Gastrocnemius medialis (tissue), 4 donors: ENCODE data around the gene ORMDL2.
"Not testable (repeated sequence)": the region's sequence is repeated elsewhere in the genome, so short reads cannot be mapped to it uniquely, and the experiment has no call there.

Experiments used
- CTCF ChIP-seq, 5 experiments: fragments of 450-650 bp in 3 of 5; fragments of 200-600 bp in 2 of 5; sonication (generic) in 2 of 5; IDR thresholded peaks in 4 of 5; conservative IDR thresholded peaks in 1 of 5; 1 replicate in 4 of 5; 2 replicates in 1 of 5; pipeline ENCODE4 v1.5.1; 2016 to 2019; ENCODE audit warnings: antibody characterized with exemption in 5 of 5, mild to moderate bottlenecking in 3 of 5, moderate library complexity in 3 of 5
- POLR2A ChIP-seq, 2 donors: fragments of 450-650 bp; IDR thresholded peaks; one replicate each; pipeline ENCODE4 v1.6.1; 2017; ENCODE audit warnings: antibody characterized with exemption in 2 of 2, mild to moderate bottlenecking in 2 of 2, moderate library complexity in 2 of 2

DNA sequence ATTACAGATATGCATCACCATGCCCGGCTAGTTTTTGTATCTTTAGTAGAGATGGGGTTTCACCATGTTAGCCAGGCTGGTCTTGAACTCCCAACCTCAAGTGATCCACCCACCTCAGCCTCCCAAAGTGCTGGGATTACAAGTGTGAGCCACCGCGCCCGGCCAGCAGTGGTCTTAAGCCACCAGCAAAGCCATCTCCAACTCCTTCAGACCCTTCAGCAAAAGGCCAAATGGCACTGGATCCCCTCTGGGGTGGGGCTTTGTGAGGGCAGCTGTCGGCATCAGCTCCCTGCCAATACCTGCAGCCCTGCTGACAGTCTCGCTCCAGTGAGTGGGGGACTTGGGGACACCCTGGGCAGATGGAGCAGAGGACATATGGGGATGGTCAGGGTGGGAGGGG, 16.6 kb downstream of the ORMDL2 start:
- not testable (repeated sequence) for TF ChIP-seq CTCF (IDR thresholded peaks at IDR 0.05 in 4 of 5, conservative IDR thresholded peaks at IDR 0.05 in 1 of 5); POLR2A (IDR thresholded peaks at IDR 0.05)
